Upper lobe of right lung (tissue), 1 donor: ENCODE measurements around the gene KCTD20. TPM values are rescaled to one million over a fixed set of nuclear protein-coding genes. Genes with fewer than 3 reads are reported as not detected.
"Not testable (repeated sequence)": the region's sequence is repeated elsewhere in the genome, so short reads cannot be mapped to it uniquely, and the experiment has no call there.

Source experiments
- ATAC-seq: fragments of 200-7000 bp; cut with Tn5 transposase; one replicate; pipeline ENCODE4 v1.9.1; 2020; ENCODE audit warnings: mild to moderate bottlenecking, moderate library complexity
- DNase-seq: peaks from one replicate; pipeline ENCODE4 v3.0.0-alpha.2; 2020
- H3K27ac ChIP-seq: fragments of 200-600 bp; one replicate; pipeline ENCODE4 v1.8.0; 2022
- H3K27me3 ChIP-seq: fragments of 200-600 bp; one replicate; pipeline ENCODE4 v1.8.0; 2022; ENCODE audit warnings: mild to moderate bottlenecking
- H3K36me3 ChIP-seq: fragments of 200-600 bp; one replicate; pipeline ENCODE4 v1.8.0; 2022
- H3K4me1 ChIP-seq: fragments of 200-600 bp; one replicate; pipeline ENCODE4 v1.8.0; 2022
- H3K4me3 ChIP-seq: fragments of 200-600 bp; one replicate; pipeline ENCODE4 v1.8.0; 2022; ENCODE audit warnings: mild to moderate bottlenecking
- H3K9me3 ChIP-seq: fragments of 200-600 bp; one replicate; pipeline ENCODE4 v1.8.0; 2022
- intact Hi-C: fragments of 100-400 bp; cut with DNase I; formaldehyde crosslinking; loops from one replicate; pipeline ENCODE4 v1.11.0; 2022
- total RNA-seq: library from RNA; stranded (reverse); fragmentation: NEBNext Ultra II Directional; extraction: Animal tissue kit (Norgen Biotek cat#: 25700); gene quantifications from one replicate; pipeline ENCODE4 v1.2.1, GENCODE V29; 2021
- TF ChIP-seq, protein P1 (sequence below): fragments of 200-600 bp; IDR thresholded peaks from one replicate; pipeline ENCODE4 v1.8.0; 2022; ENCODE audit warnings: antibody characterized with exemption
- donor health status: DM: no; HTN: yes; CAD: no; lungs with severe emphysema.

Gene KCTD20
- total RNA-seq, 1 donor from 2014 or later, result 37.6 TPM

DNA sequence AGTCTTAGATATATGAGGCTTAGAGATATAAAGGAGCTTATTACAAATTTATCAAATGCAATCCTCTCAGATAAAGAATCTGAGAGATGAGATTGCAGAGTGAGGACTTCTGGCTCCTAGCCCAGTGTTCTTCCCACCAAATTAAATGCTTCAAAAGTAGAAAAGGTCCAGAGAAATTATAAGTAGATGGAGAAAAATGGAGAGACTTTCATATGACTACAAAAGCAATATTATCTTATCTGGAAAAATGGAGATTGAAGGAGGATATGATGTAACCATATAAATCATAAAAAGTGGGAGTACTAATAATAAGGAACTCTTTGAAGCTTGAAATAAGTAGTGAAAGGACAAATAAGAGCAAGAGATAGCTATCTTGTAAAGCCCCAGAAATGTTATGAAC lies 2.8 kb downstream of the KCTD20 start:
- intact Hi-C loops, result no loop called here

DNA sequence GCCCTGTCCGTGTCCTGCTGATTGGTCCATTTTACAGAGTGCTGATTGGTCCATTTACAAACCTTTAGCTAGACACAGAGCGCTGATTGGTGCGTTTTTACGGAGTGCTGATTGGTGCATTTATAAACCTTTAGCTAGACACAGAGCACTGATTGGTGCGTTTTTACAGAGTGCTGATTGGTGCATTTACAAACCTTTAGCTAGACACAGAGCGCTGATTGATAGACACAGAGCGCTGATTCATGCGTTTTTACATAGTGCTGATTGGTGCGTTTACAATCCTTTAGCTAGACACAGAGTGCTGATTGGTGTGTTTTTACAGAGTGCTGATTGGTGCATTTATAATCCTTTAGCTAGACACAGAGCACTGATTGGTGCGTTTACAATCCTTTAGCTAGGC lies 6.4 kb downstream of the KCTD20 start:
- intact Hi-C loops, H3K36me3 ChIP-seq, ATAC-seq, DNase-seq, H3K4me3 ChIP-seq, H3K9me3 ChIP-seq, H3K27ac ChIP-seq, H3K27me3 ChIP-seq: not testable (repeated sequence)
- peaks cover 21% of the 10 kb centered on the region for H3K4me1 ChIP-seq

More for the DNA sequence above, 2.8 kb downstream of the KCTD20 start:
- no peaks in the 10 kb centered on the region for H3K36me3 ChIP-seq
- peaks cover 42% of the 10 kb centered on the region for H3K4me1 ChIP-seq
- no peak overlapping the region for H3K4me3 ChIP-seq
- TF ChIP-seq, protein P1, sequence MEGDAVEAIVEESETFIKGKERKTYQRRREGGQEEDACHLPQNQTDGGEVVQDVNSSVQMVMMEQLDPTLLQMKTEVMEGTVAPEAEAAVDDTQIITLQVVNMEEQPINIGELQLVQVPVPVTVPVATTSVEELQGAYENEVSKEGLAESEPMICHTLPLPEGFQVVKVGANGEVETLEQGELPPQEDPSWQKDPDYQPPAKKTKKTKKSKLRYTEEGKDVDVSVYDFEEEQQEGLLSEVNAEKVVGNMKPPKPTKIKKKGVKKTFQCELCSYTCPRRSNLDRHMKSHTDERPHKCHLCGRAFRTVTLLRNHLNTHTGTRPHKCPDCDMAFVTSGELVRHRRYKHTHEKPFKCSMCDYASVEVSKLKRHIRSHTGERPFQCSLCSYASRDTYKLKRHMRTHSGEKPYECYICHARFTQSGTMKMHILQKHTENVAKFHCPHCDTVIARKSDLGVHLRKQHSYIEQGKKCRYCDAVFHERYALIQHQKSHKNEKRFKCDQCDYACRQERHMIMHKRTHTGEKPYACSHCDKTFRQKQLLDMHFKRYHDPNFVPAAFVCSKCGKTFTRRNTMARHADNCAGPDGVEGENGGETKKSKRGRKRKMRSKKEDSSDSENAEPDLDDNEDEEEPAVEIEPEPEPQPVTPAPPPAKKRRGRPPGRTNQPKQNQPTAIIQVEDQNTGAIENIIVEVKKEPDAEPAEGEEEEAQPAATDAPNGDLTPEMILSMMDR, result no peak
- H3K9me3 ChIP-seq, result no peaks in the 10 kb centered on the region
- DNase-seq, result no peak
- no peak for ATAC-seq
- no peaks in the 10 kb centered on the region for H3K27me3 ChIP-seq
- H3K27ac ChIP-seq, result no peak overlapping the region

DNA sequence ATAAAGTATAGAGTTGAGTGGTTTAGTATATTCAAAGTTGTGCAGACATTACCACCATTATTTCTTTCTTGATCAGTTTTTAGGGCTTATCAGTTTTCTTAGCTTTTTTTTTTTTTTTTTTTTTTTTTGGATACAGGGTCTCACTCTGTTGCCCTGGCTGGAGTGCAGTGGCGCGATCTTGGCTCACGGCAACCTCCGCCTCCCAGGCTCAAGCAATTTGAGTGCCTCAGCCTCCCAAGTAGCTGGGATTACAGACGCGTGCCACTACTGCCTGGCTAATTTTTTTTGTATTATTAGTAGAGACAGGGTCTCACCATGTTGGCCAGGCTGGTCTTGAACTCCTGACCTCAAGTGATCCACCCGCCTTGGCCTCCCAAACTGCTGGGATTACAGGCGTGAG lies 10.1 kb downstream of the KCTD20 start:
- H3K4me3 ChIP-seq, H3K4me1 ChIP-seq, H3K27me3 ChIP-seq, ATAC-seq, H3K27ac ChIP-seq, H3K9me3 ChIP-seq, DNase-seq, H3K36me3 ChIP-seq, intact Hi-C loops: not testable (repeated sequence)

DNA sequence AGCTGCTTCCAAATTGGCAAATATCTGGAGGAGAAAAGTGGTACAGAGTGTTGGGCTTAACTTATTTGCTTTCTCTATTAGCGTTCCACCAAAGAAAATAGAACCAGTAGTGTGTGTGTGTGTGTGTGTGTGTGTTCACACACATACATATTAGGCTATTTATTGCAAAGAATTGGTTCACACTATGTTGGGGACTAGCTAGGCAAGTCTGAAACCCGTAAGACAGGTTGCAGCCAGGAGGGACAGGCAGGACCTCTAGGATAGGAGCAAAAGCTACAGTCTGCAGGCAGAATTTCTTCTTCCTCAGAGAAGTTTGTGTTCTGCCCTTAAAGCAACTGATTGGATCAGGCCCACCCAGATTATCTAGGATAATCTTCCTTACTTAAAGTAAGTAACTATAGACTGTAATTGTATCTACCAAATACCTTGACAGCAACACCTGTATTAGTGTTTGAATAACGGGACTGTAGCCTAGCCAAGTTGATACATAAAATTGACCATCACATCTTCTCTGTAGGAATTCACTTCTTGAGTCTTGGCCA lies 12.8 kb downstream of the KCTD20 start:
- Histone ChIP-seq H3K27me3 (no peaks in the 10 kb centered on the region), H3K4me1 (peaks cover 9% of the 10 kb centered on the region), H3K36me3 (peaks cover 9% of the 10 kb centered on the region), H3K4me3 (no peak overlapping the region), H3K27ac (no peak overlapping the region), H3K9me3 (no peaks in the 10 kb centered on the region)
- intact Hi-C loops, result no loop called here
- DNase-seq, result no peak
- peak; percentile 57 for ATAC-seq
- TF ChIP-seq, protein P1, result no peak

DNA sequence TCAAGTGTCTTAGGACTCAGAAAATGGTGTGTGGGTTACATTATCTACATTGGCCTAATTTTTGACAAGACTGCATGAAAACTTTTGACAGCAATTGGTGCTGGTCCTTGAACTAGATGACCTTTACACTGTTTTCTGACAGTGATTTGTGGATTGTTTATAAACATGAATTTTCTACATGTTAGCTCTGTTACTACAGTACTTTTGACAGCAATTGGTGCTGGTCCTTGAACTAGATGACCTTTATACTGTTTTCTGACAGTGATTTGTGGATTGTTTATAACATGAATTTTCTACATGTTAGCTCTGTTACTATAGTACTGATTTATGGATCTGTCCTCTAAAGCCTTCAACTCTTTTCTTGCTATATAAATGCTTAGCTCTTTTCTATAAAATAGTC lies 16.7 kb downstream of the KCTD20 start:
- Histone ChIP-seq H3K27ac (no peak overlapping the region), H3K9me3 (no peaks in the 10 kb centered on the region), H3K4me1 (peaks cover 16% of the 10 kb centered on the region), H3K4me3 (no peak overlapping the region), H3K27me3 (no peaks in the 10 kb centered on the region), H3K36me3 (no peaks in the 10 kb centered on the region)
- intact Hi-C loops, result no loop called here
- no peak for DNase-seq
- no peak for ATAC-seq
- TF ChIP-seq, protein P1, result no peak

DNA sequence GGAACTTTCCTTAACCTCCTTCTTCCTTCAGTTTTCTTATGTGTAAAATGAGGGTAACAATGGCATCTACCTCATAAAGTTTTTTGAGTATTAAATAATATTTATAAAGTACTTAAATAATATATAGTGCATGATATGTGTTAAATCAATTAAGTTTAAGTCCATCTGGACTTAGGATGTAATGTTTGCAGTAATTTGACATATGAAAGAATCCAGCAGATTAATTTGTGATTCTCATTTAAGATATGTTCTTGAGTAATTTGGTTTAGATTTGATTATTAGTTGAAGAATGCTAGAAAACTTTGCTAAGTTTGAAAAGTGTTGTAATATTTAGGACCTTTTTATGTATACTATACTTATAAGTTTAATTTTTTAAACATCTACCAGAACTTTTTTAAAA lies 18.1 kb downstream of the KCTD20 start:
- Histone ChIP-seq H3K4me1 (peaks cover 8% of the 10 kb centered on the region), H3K4me3 (no peak overlapping the region), H3K27ac (no peak overlapping the region), H3K27me3 (no peaks in the 10 kb centered on the region), H3K9me3 (no peaks in the 10 kb centered on the region), H3K36me3 (no peaks in the 10 kb centered on the region)
- DNase-seq (no peak), ATAC-seq (no peak)
- TF ChIP-seq, protein P1, result no peak
- intact Hi-C loops, result no loop called here

DNA sequence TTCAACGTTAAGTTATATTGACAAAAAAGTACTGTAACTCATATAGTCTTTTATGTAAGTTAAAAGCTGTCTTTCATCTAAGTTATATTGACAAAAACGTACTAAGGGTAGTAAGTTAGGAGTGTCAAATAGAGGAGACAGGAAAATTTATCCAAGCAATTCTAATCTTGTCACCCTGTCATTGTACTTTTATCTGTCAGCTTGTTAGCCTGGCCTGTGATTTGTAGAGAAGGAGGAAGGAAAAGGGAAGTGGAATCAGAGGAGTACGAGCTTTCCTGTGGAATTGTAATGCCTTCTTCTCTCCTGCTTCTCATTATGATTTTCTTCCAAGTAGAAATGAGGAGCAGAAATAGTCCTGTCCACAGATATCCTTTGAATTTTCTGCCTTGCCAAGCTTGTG lies 18.8 kb downstream of the KCTD20 start:
- no peak for ATAC-seq
- intact Hi-C loops, result no loop called here
- Histone ChIP-seq H3K4me3 (no peak overlapping the region), H3K9me3 (no peaks in the 10 kb centered on the region), H3K27ac (no peak overlapping the region), H3K36me3 (no peaks in the 10 kb centered on the region), H3K27me3 (no peaks in the 10 kb centered on the region), H3K4me1 (peaks cover 8% of the 10 kb centered on the region)
- no peak for DNase-seq
- TF ChIP-seq, protein P1, result no peak
